Stimulated activated CD4-positive, alpha-beta T cell treated with anti-CD3 and anti-CD28 coated beads, Interleukin-1b, Interleukin-23, amount 100 ng/mL, for 48 hours (primary cell): Measurements from ENCODE around the gene ATP4B.

ENCODE experiments used
- DNase-seq: peaks from one replicate; pipeline ENCODE4 v3.0.0-alpha.2; 2020

Gene ATP4B

GRCh38 chr13:113656003-113656588, 1.9 kb downstream of the ATP4B start:
- no peak for DNase-seq

GRCh38 chr13:113655346-113656002, 2.5 kb downstream of the ATP4B start:
- DNase-seq, result no peak

- no peak for DNase-seq
These were observed 3.2 kb downstream of the ATP4B start for GRCh38 chr13:113654591-113655345.

GRCh38 chr13:113654175-113654560, 3.8 kb downstream of the ATP4B start:
- no peak for DNase-seq

GRCh38 chr13:113653264-113654174, 4.5 kb downstream of the ATP4B start:
- DNase-seq, result no peak

GRCh38 chr13:113652404-113653263, 5.4 kb downstream of the ATP4B start:
- no peak for DNase-seq

- DNase-seq, result no peak
These were observed 6.2 kb downstream of the ATP4B start for GRCh38 chr13:113651511-113652403.

- no peak for DNase-seq
These were observed 7.3 kb downstream of the ATP4B start for GRCh38 chr13:113650731-113651148.

GRCh38 chr13:113650275-113650674, 7.7 kb downstream of the ATP4B start:
- no peak for DNase-seq

GRCh38 chr13:113649212-113649611, 8.8 kb downstream of the ATP4B start:
- DNase-seq, result no peak

- DNase-seq, result no peak
These were observed 9.8 kb downstream of the ATP4B start for GRCh38 chr13:113648216-113648610.

GRCh38 chr13:113647351-113648215, 10.4 kb downstream of the ATP4B start:
- DNase-seq, result no peak

GRCh38 chr13:113646921-113647340, 11.1 kb downstream of the ATP4B start:
- DNase-seq, result no peak

GRCh38 chr13:113646376-113646775, 11.6 kb downstream of the ATP4B start:
- DNase-seq, result no peak

GRCh38 chr13:113645329-113645728, 12.7 kb downstream of the ATP4B start:
- DNase-seq, result no peak

GRCh38 chr13:113644800-113645199, 13.2 kb downstream of the ATP4B start:
- DNase-seq, result no peak

GRCh38 chr13:113643593-113643992, 14.4 kb downstream of the ATP4B start:
- no peak for DNase-seq

GRCh38 chr13:113642563-113642962, 15.4 kb downstream of the ATP4B start:
- no peak for DNase-seq

- no peak for DNase-seq
These were observed 16.6 kb downstream of the ATP4B start for GRCh38 chr13:113641426-113641825.
